Subcutaneous abdominal adipose tissue (tissue), 5 donors: ENCODE measurements around the gene SYT11.
A peak's percentile ranks its signal among the peaks of the same experiment; 100 is the strongest.
"Not testable (repeated sequence)": the region's sequence is repeated elsewhere in the genome, so short reads cannot be mapped to it uniquely, and the experiment has no call there.

ENCODE experiments used
- H3K27ac ChIP-seq: one replicate; pipeline ENCODE4 v1.7.0; 2013; ENCODE audit warnings: low read depth, mild to moderate bottlenecking, inconsistent platforms, low read length, moderate library complexity
- H3K27me3 ChIP-seq, 5 donors: one replicate each; pipeline ENCODE4 v1.7.0; 2013; ENCODE audit warnings: low read length in 5 of 5, inconsistent platforms in 1 of 5; ENCODE audit not compliant: control insufficient read depth in 5 of 5, insufficient read depth in 4 of 5
- H3K36me3 ChIP-seq, 5 donors: one replicate each; pipeline ENCODE4 v1.7.0; 2013; ENCODE audit warnings: low read length in 5 of 5; ENCODE audit not compliant: control insufficient read depth in 5 of 5, insufficient read depth in 5 of 5
- H3K4me1 ChIP-seq, 5 donors: one replicate each; pipeline ENCODE4 v1.7.0; 2013; ENCODE audit warnings: low read length in 5 of 5, mild to moderate bottlenecking in 3 of 5, moderate library complexity in 1 of 5; ENCODE audit not compliant: control insufficient read depth in 5 of 5, insufficient read depth in 5 of 5
- H3K4me3 ChIP-seq, 5 donors: one replicate each; pipeline ENCODE4 v1.7.0; 2013; ENCODE audit warnings: low read length in 5 of 5, low read depth in 1 of 5
- H3K9ac ChIP-seq, 5 donors: one replicate each; pipeline ENCODE4 v1.7.0; 2013; ENCODE audit warnings: low read length in 5 of 5, mild to moderate bottlenecking in 4 of 5, moderate library complexity in 3 of 5
- H3K9me3 ChIP-seq, 5 donors: one replicate each; pipeline ENCODE4 v1.7.0; 2013; ENCODE audit warnings: low read length in 5 of 5; ENCODE audit not compliant: control insufficient read depth in 5 of 5
- donor health status: healthy.
- donor health status: healthy.
- donor health status: healthy.
- donor health status: healthy.
- donor health status: healthy.

Gene SYT11

GRCh38 chr1:155859234-155859829 is at the start of gene SYT11:
TSS of gene SYT11 (plus strand) at chr1:155859567. CDS start at chr1:155859762, 195 bp downstream.
- no peaks in the 10 kb centered on the region for H3K9me3 ChIP-seq
- no peaks in the 10 kb centered on the region for H3K27me3 ChIP-seq
- peaks cover 3 to 40% (median 38%) of the 10 kb centered on the region in 5 donors for H3K4me1 ChIP-seq
- H3K9ac ChIP-seq = peak within 1 kb of the TSS; percentile 54 to 81 (median 68)
- peak within 1 kb of the TSS; percentile 55 to 75 (median 68) for H3K4me3 ChIP-seq
- H3K27ac ChIP-seq = peak within 1 kb of the TSS; percentile 82
- H3K36me3 ChIP-seq = peaks cover 0 to 8% (median 3%) of the 10 kb centered on the region in 5 donors

- Histone ChIP-seq H3K27me3 (no peaks in the 10 kb centered on the region), H3K9ac (no peak overlapping the region), H3K27ac (no peak overlapping the region), H3K4me1 (peaks cover 0 to 12% (median 4%) of the 10 kb centered on the region in 5 donors), H3K9me3 (no peaks in the 10 kb centered on the region), H3K36me3 (peaks cover 18 to 59% (median 41%) of the 10 kb centered on the region in 5 donors), H3K4me3 (no peak overlapping the region)
Observed at GRCh38 chr1:155812878-155813277, 46.5 kb upstream of the SYT11 start.

- Histone ChIP-seq H3K27ac (no peak overlapping the region), H3K36me3 (peaks cover 18 to 60% (median 42%) of the 10 kb centered on the region in 5 donors), H3K4me3 (no peak overlapping the region), H3K27me3 (no peaks in the 10 kb centered on the region), H3K9ac (peak overlapping the region in 1 of 5 donors; percentile 5), H3K9me3 (no peaks in the 10 kb centered on the region), H3K4me1 (peaks cover 0 to 12% (median 3%) of the 10 kb centered on the region in 5 donors)
Observed at GRCh38 chr1:155813672-155814071, 45.7 kb upstream of the SYT11 start.

- peaks cover 0 to 9% (median 0%) of the 10 kb centered on the region in 5 donors for H3K4me1 ChIP-seq
- no peak overlapping the region for H3K27ac ChIP-seq
- H3K9me3 ChIP-seq = no peaks in the 10 kb centered on the region
- peaks cover 25 to 75% (median 54%) of the 10 kb centered on the region in 5 donors for H3K36me3 ChIP-seq
- no peaks in the 10 kb centered on the region for H3K27me3 ChIP-seq
- no peak overlapping the region for H3K4me3 ChIP-seq
- H3K9ac ChIP-seq = no peak overlapping the region
Observed at GRCh38 chr1:155816351-155816750, 43.0 kb upstream of the SYT11 start.

GRCh38 chr1:155827450-155827849 is 31.9 kb upstream of the SYT11 start:
- Histone ChIP-seq H3K36me3 (peaks cover 2 to 33% (median 19%) of the 10 kb centered on the region in 5 donors), H3K27me3 (no peaks in the 10 kb centered on the region), H3K9ac (no peak overlapping the region), H3K27ac (no peak overlapping the region), H3K4me3 (no peak overlapping the region), H3K9me3 (no peaks in the 10 kb centered on the region), H3K4me1 (no peaks in the 10 kb centered on the region)

- H3K9ac ChIP-seq = no peak overlapping the region
- no peaks in the 10 kb centered on the region for H3K4me1 ChIP-seq
- peaks cover 0 to 8% (median 2%) of the 10 kb centered on the region in 5 donors for H3K36me3 ChIP-seq
- H3K27ac ChIP-seq = no peak overlapping the region
- no peaks in the 10 kb centered on the region for H3K9me3 ChIP-seq
- H3K4me3 ChIP-seq = no peak overlapping the region
- no peaks in the 10 kb centered on the region for H3K27me3 ChIP-seq
Observed at GRCh38 chr1:155831279-155831976, 27.9 kb upstream of the SYT11 start.

GRCh38 chr1:155833665-155834295 is 25.6 kb upstream of the SYT11 start:
- H3K27me3 ChIP-seq = no peaks in the 10 kb centered on the region
- no peak overlapping the region for H3K27ac ChIP-seq
- H3K9ac ChIP-seq = no peak overlapping the region
- H3K9me3 ChIP-seq = no peaks in the 10 kb centered on the region
- no peaks in the 10 kb centered on the region for H3K4me1 ChIP-seq
- no peak overlapping the region for H3K4me3 ChIP-seq
- peaks cover 0 to 3% (median 0%) of the 10 kb centered on the region in 5 donors for H3K36me3 ChIP-seq

- no peak overlapping the region for H3K4me3 ChIP-seq
Observed at GRCh38 chr1:155834296-155834926, 25.0 kb upstream of the SYT11 start.

GRCh38 chr1:155834927-155835399 is 24.4 kb upstream of the SYT11 start:
- H3K4me3 ChIP-seq, H3K9ac ChIP-seq, H3K27ac ChIP-seq: not testable (repeated sequence)

More at GRCh38 chr1:155834296-155834926, 25.0 kb upstream of the SYT11 start:
- Histone ChIP-seq H3K9ac (no peak overlapping the region), H3K27me3 (no peaks in the 10 kb centered on the region), H3K27ac (no peak overlapping the region), H3K36me3 (peaks cover 0 to 3% (median 0%) of the 10 kb centered on the region in 5 donors), H3K4me1 (no peaks in the 10 kb centered on the region), H3K9me3 (no peaks in the 10 kb centered on the region)

More at GRCh38 chr1:155834927-155835399, 24.4 kb upstream of the SYT11 start:
- H3K4me1 ChIP-seq, H3K27me3 ChIP-seq, H3K9me3 ChIP-seq, H3K36me3 ChIP-seq: not testable (repeated sequence)
